Measurements from ENCODE around the gene NCAPH2. TPM values are rescaled to one million over a fixed set of nuclear protein-coding genes. Genes with fewer than 3 reads are reported as not detected.
"Not testable (repeated sequence)": the region's sequence is repeated elsewhere in the genome, so short reads cannot be mapped to it uniquely, and the experiment has no call there.

NCAPH2 gene
- total RNA-seq, 4 donors from 2014 or later, result 26.5 to 64.7 (median 41.6) TPM

- TF ChIP-seq EP300 (IDR thresholded peaks at IDR 0.05; ENCODE audit: low read depth) (no peak), CTCF (IDR thresholded peaks at IDR 0.05) (no peak), POLR2AphosphoS5 (IDR thresholded peaks at IDR 0.05) (no peak)
- H3K36me3 ChIP-seq, result no peaks in the 10 kb centered on the region
- peaks cover 6 to 56% (median 29%) of the 10 kb centered on the region in 4 donors for H3K4me1 ChIP-seq
- DNase-seq, result no peak
- H3K27ac ChIP-seq, result peak overlapping the region; percentile 94 to 99 (median 96)
- intact Hi-C loops (cut with DNase I; ENCODE audit: low total_unique reads) (no loop called here), in situ Hi-C loops (cut with MboI; ENCODE audit: low pct_ligation_motif_present in 1 of 4, low pct_unique_long_range_greater_than_20kb in 1 of 4, low sequenced_read_pairs in 3 of 4) (no loop called here)
- 68 to 72% methylated on average over 12 to 19 of the region's 19 CpGs for WGBS, 2 donors (ENCODE audit: low coverage in 1 of 2)
- H3K27me3 ChIP-seq, result peaks cover 13% of the 10 kb centered on the region
- no peak overlapping the region for H3K4me3 ChIP-seq
- no peaks in the 10 kb centered on the region for H3K9me3 ChIP-seq
These were observed 25.1 kb downstream of the NCAPH2 start for GRCh38 chr22:50532824-50533796.

GRCh38 chr22:50533856-50534711 is 26.1 kb downstream of the NCAPH2 start:
- intact Hi-C loops (cut with DNase I; ENCODE audit: low total_unique reads); H3K4me3 ChIP-seq; H3K36me3 ChIP-seq; H3K9me3 ChIP-seq; in situ Hi-C loops (cut with MboI; ENCODE audit: low pct_ligation_motif_present in 1 of 4, low pct_unique_long_range_greater_than_20kb in 1 of 4, low sequenced_read_pairs in 3 of 4): not testable (repeated sequence)
- H3K4me1 ChIP-seq, result peaks cover 15 to 58% (median 37%) of the 10 kb centered on the region in 4 donors
- 57 to 58% methylated on average over 11 to 21 of the region's 21 CpGs for WGBS, 2 donors (ENCODE audit: low coverage in 1 of 2)
- peak in 1 of 3 donors; percentile 45 for TF ChIP-seq POLR2AphosphoS5 (IDR thresholded peaks at IDR 0.05)
- peak overlapping the region; percentile 20 to 94 (median 74) for H3K27ac ChIP-seq
- peak; percentile 43 for DNase-seq
- peaks cover 13% of the 10 kb centered on the region for H3K27me3 ChIP-seq

GRCh38 chr22:50535113-50535512 is 27.1 kb downstream of the NCAPH2 start:
- in situ Hi-C loops (cut with MboI; ENCODE audit: low pct_ligation_motif_present in 1 of 4, low pct_unique_long_range_greater_than_20kb in 1 of 4, low sequenced_read_pairs in 3 of 4) (no loop called here), intact Hi-C loops (cut with DNase I; ENCODE audit: low total_unique reads) (no loop called here)
- no peak overlapping the region for H3K4me3 ChIP-seq
- 81% methylated on average over 8 of the region's 8 CpGs; no CpG with 5 or more reads in 1 of the 2 donors for WGBS, 2 donors (ENCODE audit: low coverage in 1 of 2)
- DNase-seq, result no peak
- H3K4me1 ChIP-seq, result peaks cover 22 to 60% (median 42%) of the 10 kb centered on the region in 4 donors
- peaks cover 13% of the 10 kb centered on the region for H3K27me3 ChIP-seq
- no peak for TF ChIP-seq EP300 (IDR thresholded peaks at IDR 0.05; ENCODE audit: low read depth)
- no peaks in the 10 kb centered on the region for H3K9me3 ChIP-seq
- H3K36me3 ChIP-seq, result no peaks in the 10 kb centered on the region
- H3K27ac ChIP-seq, result peak overlapping the region in 1 of 4 donors; percentile 16

GRCh38 chr22:50536226-50536625 is 28.2 kb downstream of the NCAPH2 start:
- TF ChIP-seq POLR2A (IDR thresholded peaks at IDR 0.05) (no peak), POLR2AphosphoS5 (IDR thresholded peaks at IDR 0.05) (no peak), CTCF (IDR thresholded peaks at IDR 0.05) (no peak), EP300 (IDR thresholded peaks at IDR 0.05; ENCODE audit: low read depth) (no peak)
- Histone ChIP-seq H3K27ac (no peak overlapping the region), H3K27me3 (peaks cover 13% of the 10 kb centered on the region), H3K36me3 (no peaks in the 10 kb centered on the region), H3K9me3 (no peaks in the 10 kb centered on the region), H3K4me1 (peaks cover 24 to 59% (median 33%) of the 10 kb centered on the region in 4 donors), H3K4me3 (no peak overlapping the region)
- WGBS, 2 donors (ENCODE audit: low coverage in 1 of 2), result 89 to 100% methylated on average over 2 to 3 of the region's 3 CpGs
- in situ Hi-C loops (cut with MboI; ENCODE audit: low pct_ligation_motif_present in 1 of 4, low pct_unique_long_range_greater_than_20kb in 1 of 4, low sequenced_read_pairs in 3 of 4) (no loop called here), intact Hi-C loops (cut with DNase I; ENCODE audit: low total_unique reads) (no loop called here)
- DNase-seq, result no peak

GRCh38 chr22:50537765-50538164 is 29.7 kb downstream of the NCAPH2 start:
- Histone ChIP-seq H3K27me3 (peaks cover 13% of the 10 kb centered on the region), H3K36me3 (no peaks in the 10 kb centered on the region), H3K9me3 (no peaks in the 10 kb centered on the region), H3K27ac (peak overlapping the region; percentile 91 to 99 (median 95)), H3K4me3 (no peak overlapping the region), H3K4me1 (peaks cover 18 to 51% (median 21%) of the 10 kb centered on the region in 4 donors)
- in situ Hi-C loops (cut with MboI; ENCODE audit: low pct_ligation_motif_present in 1 of 4, low pct_unique_long_range_greater_than_20kb in 1 of 4, low sequenced_read_pairs in 3 of 4), result no loop called here
- TF ChIP-seq POLR2AphosphoS5 (IDR thresholded peaks at IDR 0.05) (no peak), EP300 (IDR thresholded peaks at IDR 0.05; ENCODE audit: low read depth) (no peak), POLR2A (IDR thresholded peaks at IDR 0.05) (no peak)
- no peak for DNase-seq
- intact Hi-C loops (cut with DNase I; ENCODE audit: low total_unique reads), result no loop called here
- WGBS, 2 donors (ENCODE audit: low coverage in 1 of 2), result 87 to 94% methylated on average over 11 to 13 of the region's 13 CpGs
